ENCODE results near the gene CNOT4.

Gene CNOT4

DNA sequence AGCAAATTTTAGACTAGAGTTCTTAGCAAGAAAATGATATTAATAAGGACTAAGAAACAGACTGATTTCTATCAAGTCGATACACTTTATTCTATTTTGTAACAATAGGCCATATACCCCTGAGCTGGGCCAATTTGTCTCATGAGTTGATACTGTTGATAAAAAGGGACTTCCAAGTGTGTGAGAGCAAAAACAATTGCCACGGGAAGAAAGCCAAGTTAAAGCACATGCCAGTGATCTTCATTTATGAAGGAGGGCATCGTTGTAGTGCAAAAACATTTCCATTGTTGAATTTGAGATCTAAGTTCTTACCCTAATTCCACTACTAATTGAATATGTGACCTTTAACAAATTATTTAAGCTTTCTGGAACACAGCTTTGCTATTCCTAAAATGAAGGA, 119.9 kb downstream of the CNOT4 start:
- DNase-seq: no peak

DNA sequence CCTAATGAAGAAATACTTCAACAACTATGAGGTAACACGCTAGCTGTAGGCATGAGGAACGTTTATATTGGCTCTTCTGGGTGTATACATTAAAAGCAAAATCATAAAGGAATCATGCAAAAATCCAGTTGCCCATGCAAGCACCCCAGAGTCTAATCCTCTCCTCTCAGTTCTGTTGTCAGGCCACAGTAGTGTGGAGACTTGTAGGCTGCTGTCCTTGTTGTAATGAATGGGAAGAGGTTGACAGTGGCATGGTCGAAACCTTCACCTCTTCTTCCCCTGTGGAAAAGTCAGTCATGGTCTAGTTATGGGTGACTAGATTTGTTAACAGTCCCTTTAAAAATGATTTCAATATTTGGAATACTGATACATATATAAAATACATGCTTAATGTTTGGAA, 121.3 kb downstream of the CNOT4 start:
- DNase-seq: no peak

DNA sequence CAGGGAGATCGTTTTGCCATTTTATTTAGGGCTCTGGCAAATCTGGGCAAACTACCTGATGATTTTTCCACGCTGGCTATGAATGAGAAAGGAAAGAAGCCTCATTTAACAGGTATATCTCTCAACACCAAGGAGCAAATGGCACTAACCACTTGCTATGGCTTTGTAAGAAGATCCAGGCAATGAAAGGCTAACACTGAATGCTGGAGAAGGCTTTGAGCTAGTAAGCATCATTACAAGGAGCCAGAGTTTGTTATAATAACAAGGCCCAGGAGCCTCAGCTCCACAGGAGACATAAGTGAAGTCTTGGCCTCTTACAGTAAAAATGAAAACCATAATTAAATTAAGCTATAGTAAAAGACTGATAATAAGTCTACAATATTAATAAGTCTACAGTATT, 123.1 kb downstream of the CNOT4 start:
- DNase-seq: no peak

DNA sequence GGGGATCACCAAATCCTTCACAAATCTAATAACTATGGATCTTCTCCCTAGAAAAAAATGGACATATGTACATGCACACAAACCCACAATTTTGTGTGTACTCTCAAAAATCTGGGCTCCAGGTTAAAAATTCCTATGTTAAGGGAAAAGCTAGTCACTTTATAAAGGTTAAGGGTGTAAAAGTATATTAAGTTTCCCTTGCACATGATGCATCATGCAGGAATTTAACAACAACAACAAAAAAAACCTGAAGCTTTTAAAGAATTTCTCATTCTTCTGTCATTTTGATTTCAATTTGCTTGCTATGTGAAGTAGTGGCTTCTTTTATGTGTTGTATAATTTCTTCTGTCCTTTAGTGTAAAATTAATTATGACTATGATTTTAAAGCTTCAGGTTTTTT, 123.7 kb downstream of the CNOT4 start:
- DNase-seq: no peak

DNA sequence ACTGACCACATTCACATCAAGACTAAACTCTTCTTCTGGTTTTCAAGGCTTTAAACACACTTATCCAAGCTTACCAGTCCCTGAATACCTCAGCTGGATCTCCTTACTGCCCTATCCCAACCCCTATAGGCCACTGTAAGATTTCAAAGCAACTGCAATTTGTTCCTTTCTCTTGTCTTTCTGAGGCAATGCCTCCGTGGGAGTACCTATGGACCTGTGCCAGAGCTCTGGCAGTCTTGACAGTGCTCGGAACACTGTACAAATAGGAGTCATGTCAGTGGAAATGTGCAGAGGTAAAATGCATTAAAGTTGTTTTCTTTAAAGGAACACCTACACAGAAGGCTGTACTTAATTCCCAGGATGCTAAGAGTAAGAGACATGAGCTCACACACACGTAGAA, 124.7 kb downstream of the CNOT4 start:
- no peak for DNase-seq

DNA sequence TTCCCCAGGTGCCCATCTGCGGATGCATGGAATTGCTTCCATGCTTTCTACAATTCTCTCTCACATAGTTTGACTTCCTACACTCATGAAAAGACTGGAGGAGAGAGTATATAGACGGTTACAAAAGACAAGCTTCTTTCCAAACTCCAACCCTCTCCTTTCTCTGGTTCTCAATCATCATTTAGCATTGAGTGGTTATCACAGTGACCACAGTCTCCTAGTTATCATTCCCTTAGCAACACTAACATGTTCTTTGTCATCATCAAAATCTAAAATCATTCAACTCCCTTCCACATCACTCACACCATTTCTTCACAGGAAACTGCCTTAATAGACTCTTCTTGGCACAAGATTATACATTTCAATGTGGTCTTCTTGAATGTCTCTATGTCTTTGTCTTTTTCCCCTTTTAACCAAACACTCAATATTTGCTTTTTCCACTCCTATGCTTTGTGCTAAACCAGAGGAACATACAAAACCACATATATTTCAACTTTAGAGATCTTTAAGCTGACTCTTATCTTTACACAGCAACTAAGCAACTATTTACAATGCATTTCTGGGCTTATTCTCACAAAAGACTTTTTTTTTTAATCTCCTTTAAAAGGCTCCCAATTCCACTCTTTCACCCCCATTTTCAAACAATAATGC, 126.3 kb downstream of the CNOT4 start:
- DNase-seq: no peak

DNA sequence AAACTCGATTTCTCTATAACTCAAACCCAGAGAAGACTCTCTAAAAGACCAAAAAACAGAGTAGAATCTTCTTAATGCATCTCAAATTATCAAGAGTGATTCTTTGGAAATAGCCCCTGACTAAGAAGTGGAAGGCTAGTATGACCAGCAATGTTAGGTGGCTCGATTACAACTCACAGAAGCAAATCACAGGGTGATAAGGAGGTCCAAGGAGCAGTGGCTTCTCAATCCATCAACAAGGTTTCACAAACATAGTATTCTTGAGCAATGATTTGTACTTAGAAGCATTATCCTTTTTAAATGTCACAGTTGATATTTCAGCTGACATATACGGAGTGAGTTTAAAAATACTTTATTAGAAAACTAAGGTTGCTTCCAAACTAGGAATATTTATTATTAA, 127.7 kb downstream of the CNOT4 start:
- DNase-seq: no peak

DNA sequence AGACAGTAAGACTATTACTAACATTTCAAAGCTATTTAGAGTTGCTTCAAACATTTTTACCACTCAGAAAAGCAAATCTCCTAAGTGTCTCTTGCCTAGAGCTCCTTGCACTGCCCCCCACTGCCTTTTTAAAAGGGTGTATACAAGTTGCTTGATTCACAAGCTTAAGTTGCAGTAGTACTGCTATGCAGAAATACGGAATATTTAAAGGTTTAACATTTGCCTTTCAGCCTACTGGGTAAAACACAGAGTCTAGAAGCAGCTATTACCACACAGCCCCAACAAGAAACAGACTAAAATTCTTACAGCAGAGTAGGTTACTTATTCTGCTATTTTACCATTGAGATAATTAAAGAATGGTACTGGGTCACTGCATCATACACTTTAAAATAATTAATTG, 128.5 kb downstream of the CNOT4 start:
- DNase-seq: no peak

DNA sequence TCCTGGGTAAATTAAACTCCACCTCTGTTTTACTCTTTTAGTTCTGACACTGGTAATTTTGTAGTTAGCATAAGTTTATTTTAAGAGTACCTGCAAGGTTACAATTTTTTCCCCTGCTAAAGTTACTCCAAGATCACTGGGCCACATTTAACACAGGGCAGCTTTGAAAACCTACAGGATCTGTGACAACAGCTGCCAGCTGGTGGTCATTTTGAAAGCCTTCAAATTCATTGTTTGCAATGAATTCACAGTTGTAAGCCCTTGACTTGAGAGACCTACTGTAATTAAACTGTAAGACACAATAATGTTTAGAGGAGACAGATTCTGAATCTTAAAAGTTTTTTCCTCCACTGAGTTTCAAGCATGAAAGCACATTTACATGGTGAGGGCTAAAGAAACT, 129.6 kb downstream of the CNOT4 start:
- DNase-seq: no peak

DNA sequence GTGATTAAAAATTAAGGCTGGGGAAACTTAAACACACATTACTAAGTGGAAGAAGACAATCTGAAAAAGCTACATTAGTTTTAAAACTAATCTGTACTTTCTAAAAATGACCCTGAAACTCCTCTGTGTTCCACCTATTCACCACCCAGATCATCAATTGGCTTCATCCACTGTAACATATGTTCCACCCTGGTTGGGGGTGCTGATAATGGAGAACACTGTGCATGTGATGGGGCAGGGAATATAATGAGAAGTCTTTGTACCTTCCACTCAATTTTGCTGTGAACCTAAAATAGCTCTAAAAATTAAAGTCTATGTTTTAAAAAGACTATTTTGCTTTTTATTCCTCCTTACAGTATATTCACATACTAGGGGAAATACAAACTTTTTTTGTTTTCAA, 132.7 kb downstream of the CNOT4 start:
- no peak for DNase-seq

DNA sequence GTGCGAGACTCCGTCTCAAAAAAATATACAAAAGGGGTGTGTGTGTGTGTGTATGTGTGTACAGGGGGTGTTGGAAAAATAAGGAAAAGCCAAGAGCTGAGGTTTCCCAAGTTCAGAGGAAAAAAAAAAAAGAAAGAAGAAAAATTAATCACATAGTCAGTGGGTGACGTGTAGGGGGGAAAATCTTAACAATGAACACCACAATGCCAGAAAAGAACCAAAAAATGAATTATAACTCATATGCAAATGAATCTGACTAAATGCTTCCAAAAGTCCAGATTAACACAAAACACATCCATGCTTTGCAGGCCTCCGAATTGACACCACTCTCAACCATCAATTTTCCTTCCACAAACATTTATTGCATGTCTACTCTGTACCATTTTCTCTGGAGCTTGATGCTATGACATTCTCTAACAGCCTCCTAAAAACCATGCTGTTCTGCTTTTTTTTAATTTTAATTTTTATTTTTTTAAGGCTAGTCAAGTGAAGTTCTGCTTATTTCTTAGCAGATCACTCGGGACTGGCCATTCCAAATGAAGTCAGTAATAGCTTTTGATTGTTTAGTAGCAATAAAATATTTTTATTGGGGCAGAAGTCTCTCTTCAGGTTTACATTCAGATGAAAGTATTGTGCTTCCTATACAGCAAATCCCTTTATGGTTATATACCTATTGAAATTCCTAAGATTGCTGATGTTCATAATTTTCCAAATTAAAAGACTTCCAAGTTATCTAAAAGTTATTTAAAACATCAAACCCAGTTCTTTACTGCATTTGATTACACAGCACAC, 133.8 kb downstream of the CNOT4 start:
- no peak for DNase-seq

DNA sequence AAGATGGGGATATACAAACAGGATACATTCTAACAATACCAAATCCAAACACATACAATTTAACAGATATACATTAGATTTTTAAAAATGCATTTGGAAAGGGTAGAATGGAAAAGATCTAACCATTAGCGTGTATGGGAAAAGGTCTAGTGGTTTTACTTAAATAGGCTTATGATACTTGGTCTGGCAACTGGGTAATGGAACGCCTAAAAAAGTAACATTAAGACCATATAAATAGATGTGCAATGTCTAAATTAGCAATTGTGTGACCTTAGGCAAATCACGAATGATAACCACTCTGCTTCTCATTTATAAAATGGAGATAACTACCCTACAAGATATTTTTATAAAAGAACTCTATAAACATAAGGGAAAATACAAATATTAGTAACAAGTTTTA, 135.2 kb downstream of the CNOT4 start:
- DNase-seq: no peak

DNA sequence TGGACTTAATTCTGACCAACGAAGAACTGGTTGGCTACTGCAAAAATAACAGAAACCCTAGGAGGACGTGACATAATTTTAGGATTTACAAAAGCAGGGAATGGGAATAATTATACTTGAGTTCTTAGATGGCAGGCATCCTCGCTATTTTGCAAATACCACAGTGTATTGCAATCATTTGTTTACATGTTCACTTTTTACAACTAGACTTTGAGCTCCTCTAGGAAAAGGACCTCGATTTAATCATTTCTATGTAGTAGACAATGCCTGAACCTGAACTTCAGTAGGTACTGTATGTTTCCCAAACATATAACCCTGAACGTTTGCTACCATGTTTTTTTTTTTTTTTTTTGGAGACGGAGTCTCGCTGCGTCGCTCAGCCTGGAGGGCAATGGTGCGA, 137.7 kb downstream of the CNOT4 start:
- DNase-seq: no peak

DNA sequence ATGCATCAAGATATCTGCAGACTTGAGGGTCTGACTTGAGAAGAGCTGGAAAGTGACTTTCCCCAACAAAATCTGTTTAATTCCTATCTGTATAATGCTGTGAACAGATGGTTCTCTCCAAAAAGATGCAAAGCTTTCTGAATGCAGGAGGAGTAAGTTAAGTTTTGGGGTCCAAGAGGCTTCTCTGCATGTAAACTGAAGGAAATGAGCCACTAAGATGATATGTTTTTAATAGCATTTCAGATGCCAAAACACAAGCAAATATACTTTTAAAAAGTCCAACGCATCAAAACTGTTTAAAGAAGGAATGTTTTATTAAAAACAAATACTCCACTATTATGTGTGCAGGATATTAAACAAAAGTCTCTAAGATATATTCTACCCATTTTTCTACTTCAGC, 139.2 kb downstream of the CNOT4 start:
- no peak for DNase-seq

DNA sequence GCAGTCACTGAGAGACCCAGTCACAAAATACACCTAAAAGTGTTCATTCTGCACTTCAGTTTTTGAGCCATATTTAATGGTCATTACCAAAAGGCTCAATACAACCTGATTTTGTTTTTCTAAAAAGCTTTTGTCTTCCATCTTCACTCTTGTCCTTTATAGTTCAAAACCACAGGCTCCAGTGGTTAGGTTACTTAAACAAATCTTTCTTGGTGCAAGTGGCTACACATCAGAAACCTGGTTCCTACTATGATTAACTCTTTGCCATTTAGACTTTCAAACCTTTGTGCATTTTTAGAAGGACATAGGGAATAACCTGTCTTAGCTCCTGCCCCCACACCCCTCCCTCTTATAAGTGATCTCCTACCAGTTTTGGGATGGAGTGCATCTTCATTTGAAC, 140.5 kb downstream of the CNOT4 start:
- no peak for DNase-seq

DNA sequence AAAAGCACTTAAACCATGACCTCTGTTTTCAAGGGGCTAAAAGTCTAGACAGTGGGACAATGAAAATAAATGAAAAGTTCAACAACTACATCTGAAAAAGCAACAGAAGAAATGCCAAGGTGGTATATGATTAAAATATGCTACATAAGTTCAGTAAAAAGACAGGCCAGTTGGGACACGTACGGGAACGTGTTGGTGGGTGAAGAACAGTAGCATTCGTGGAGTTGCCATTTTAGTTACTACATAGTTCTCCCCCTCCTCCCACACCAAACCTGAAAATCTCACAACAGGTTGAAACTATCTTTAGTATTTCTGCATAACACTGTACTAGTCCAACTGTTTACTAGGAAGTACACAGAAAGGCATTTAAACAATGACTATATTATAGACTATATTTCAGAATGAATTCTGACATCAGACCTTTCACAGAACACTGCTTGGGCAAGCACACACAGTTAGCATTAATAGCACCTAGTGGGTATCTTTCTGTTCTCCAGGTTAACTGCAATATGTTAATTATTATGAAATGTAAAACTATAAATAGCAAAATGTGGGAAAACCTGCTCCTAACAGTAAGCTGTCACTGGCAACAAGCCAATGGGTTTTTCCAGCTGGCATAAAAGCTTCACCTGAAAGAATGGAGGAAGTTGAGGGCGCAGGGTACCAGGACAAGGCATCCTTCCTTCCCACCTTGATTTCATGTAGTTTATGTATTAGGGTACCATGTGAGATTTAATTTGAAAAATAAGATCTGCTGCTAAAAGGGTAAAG, 141.3 kb downstream of the CNOT4 start:
- DNase-seq: no peak

DNA sequence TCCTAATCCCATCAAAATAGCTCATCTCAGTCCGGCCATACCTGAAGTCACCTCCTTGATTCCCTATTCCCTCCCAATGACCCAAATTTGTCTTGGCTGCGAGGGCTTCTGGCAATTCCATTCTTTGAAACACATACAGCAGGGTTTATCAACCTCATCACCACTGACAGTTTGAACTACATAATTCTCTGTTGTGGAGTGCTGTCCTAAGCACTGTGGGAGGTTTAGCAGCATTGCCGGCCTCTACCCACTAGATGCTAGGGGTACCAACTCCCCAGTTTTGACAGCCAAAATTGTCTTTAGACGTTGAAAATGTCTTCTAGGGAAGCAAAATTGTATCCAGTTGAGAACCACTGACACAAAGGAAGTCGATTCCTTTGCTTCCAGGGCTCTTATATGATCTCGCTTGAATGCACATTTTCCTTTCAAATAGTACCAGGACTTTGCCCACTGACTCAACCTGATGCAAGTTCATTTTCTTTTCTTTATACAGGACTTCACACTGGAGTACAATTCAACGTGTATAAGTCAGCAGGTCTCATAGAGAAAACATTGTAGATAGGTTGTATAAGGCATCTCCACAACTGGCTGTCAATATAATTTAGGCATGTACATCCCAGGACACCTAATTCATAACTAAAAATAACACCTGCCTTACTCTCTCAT, 142.9 kb downstream of the CNOT4 start:
- no peak for DNase-seq

DNA sequence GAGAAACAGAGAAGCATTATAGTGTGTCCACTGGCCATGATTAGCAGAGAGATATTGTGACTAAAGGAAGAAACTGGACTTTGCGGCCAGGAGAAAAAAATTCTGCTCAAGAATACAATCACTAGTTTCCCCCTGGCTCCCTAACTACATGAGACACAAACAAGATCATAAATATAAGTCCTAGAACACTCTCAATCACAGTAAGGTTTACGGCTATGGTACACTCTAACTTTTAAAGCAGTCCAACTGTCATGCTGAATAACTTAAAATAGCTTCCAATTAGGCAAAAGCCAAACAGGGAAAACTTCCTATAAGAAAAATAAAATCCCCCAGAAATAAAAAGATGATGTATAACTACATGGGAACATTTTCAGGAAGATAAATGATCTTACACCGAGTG, 144.2 kb downstream of the CNOT4 start:
- DNase-seq: no peak

DNA sequence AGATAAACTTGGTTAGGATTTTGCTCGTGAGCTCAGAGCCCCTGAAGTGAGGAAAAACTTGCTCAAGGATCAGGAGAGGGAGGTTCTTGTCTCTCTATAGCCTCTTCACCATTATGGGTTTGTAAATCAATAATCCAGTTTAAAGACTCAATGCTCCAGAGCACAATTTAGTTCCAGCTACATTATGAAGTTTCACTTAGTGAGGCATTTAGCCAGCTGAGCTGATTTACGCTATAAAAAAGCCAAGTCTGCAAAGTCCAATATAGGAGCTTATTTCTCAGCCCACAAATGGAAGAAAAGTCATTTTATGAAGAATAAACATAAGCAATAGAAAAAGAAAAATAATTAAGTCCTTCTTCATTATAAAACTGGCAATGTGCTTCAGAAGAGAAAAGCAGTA, 145.7 kb downstream of the CNOT4 start:
- no peak for DNase-seq

DNA sequence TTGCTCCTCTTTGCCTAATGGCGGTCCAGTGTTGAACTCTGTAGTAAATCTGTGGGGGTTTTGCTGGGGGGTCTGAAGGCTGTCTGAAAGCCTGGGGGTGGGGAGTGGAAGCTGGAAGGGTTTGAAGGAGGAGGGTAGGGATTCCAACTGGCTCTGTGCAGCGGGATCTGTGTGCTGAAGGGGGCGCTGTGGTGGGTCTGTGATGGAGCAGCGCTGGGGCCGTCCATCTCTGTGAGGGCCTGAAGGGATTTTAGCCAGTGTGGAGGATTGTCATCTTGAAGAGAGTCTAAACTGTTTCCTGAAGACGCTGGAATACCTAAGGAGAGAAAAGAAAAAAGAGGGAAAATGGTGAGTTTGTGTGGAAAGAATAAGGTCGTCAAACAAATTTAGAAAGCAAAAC, 147.0 kb downstream of the CNOT4 start:
- no peak for DNase-seq

DNA sequence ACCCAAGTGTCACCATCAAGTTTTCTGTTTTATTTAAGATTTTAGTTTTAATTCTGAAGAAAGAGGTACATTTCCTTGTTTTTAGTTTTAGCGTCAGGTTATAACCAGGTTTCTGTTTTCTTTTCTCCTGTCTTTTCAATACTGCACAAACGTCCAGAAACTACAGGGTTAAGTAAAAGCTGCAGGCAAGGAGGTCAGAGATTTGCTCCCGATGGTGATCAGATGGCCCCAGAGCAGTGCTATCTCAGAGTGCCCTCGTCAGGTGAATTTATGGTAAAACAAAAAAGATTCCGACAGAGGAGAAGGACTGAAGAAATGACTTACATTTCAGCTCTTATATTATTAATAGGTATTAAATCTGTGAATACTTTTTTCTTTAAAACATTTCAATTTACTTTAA, 148.1 kb downstream of the CNOT4 start:
- no peak for DNase-seq

DNA sequence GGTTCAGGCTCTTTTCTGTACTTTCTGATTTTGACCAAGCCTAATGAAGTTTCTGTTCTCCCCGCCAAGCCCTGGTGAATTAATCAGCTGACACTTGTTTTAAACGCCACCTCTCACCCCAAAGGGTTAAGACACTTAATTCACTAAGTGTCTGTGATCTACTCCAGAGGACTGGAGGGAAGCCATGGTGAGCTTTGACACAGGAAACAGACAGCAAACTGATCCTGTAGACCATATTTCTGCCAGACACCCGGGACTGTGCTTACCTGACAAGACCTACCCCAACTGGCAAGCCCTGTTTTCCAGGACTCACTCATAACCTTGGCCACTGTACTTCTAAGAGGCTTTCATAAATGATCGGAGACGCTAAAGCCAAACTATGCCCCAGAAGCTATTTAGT, 150.3 kb downstream of the CNOT4 start:
- DNase-seq: no peak

DNA sequence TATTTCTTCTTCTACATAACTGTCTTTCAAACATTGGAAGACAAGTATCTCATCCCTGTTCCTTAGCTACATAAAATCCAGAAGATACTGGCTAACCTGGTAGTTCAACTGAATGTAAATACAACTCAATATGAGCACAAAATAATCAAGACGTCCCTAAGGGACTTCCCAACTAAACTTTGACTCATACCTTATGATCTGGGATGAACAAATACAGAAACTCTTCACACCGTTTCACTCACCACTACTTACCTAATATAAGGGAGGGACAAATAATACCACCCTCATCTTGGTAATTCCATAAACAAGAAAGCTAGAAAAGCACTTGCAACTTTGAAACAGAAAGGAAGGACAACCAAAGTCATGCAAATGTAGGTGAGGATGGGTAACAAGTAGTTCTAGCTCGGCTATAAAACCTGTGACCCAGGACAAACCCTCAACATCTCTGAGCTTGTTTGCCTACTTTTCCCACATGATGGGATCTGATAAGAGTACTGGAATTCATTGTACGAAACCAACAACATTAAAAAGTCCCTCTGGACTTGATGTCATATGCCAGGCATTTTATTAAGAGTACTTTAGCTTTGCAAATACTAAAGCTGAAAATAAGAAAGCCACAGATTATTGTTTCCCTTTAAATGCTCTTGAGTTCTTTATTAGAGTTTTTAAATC, 154.4 kb downstream of the CNOT4 start:
- DNase-seq: no peak

All from stimulated activated CD4-positive, alpha-beta T cell treated with anti-CD3 and anti-CD28 coated beads, Interleukin-4, amount 100 ng/mL, for 24 hours (primary cell).